Peyer's patch (tissue), 4 donors: ENCODE measurements around the gene TMEM92. TPM values are rescaled to one million over a fixed set of nuclear protein-coding genes. Genes with fewer than 3 reads are reported as not detected.

Experiments
- DNase-seq, 3 donors: peaks; one replicate each; pipeline ENCODE4 v3.0.0-alpha.2; 2017 to 2019
- H3K27ac ChIP-seq, 4 donors: fragments of 200-600 bp; sonication (generic); one replicate each; pipeline ENCODE4 v1.5.1; 2016 to 2019
- H3K27me3 ChIP-seq, 2 donors: fragments of 200-600 bp; sonication (generic); one replicate each; pipeline ENCODE4 v1.5.1; 2019
- H3K36me3 ChIP-seq, 3 donors: fragments of 200-600 bp; sonication (generic); one replicate each; pipeline ENCODE4 v1.5.1; 2016 to 2019
- H3K4me1 ChIP-seq, 4 donors: fragments of 200-600 bp; sonication (generic); one replicate each; pipeline ENCODE4 v1.5.1; 2016 to 2019
- H3K4me3 ChIP-seq, 4 donors: fragments of 200-600 bp; sonication (generic); 1 replicate in 3 of 4; 2 replicates in 1 of 4; pipeline ENCODE4 v1.5.1; 2016 to 2019; ENCODE audit warnings: mild to moderate bottlenecking in 1 of 4
- H3K9me3 ChIP-seq, 4 donors: fragments of 200-600 bp; sonication (generic); one replicate each; pipeline ENCODE4 v1.5.1; 2016 to 2019; ENCODE audit warnings: mild to moderate bottlenecking in 1 of 4
- CTCF ChIP-seq, 6 experiments: fragments of 450-650 bp in 4 of 6; fragments of 200-600 bp in 2 of 6; sonication (generic) in 1 of 6; IDR thresholded peaks; one replicate each; pipeline ENCODE4 v1.5.1; 2017 to 2019; ENCODE audit warnings: antibody characterized with exemption in 6 of 6, mild to moderate bottlenecking in 3 of 6, moderate library complexity in 1 of 6
- POLR2A ChIP-seq, 2 donors: fragments of 450-650 bp; IDR thresholded peaks; one replicate each; pipeline ENCODE4 v1.5.1; 2017; ENCODE audit warnings: antibody characterized with exemption in 2 of 2, mild to moderate bottlenecking in 2 of 2, moderate library complexity in 2 of 2
- total RNA-seq, 4 donors: library from RNA; depleted of rRNA; stranded (reverse); fragments of >200 nt; gene quantifications; one replicate each; pipeline ENCODE4 v1.1.0, GENCODE V29; 2016

The TMEM92 gene
- total RNA-seq, 4 donors from 2014 or later: 0.83 to 86.0 (median 50.6) TPM

- peak in 1 of 3 donors; percentile 37 for DNase-seq
- no peak overlapping the region for H3K4me3 ChIP-seq
- H3K4me1 ChIP-seq: peaks cover 0 to 31% (median 0%) of the 10 kb centered on the region in 4 donors
- TF ChIP-seq POLR2A (IDR thresholded peaks at IDR 0.05): no peak
- no peak for TF ChIP-seq CTCF (IDR thresholded peaks at IDR 0.05)
- no peaks in the 10 kb centered on the region for H3K9me3 ChIP-seq
- no peaks in the 10 kb centered on the region for H3K27me3 ChIP-seq
- H3K36me3 ChIP-seq: no peaks in the 10 kb centered on the region
- peak overlapping the region in 2 of 4 donors; percentile 3 to 35 for H3K27ac ChIP-seq
Observed at GRCh38 chr17:50267074-50267841, 7.0 kb upstream of the TMEM92 start.

- no peak overlapping the region for H3K27ac ChIP-seq
- DNase-seq: no peak
Observed at GRCh38 chr17:50268026-50268425, 6.2 kb upstream of the TMEM92 start.

GRCh38 chr17:50268743-50269275 lies 5.5 kb upstream of the TMEM92 start:
- no peak overlapping the region for H3K27ac ChIP-seq
- H3K9me3 ChIP-seq: no peaks in the 10 kb centered on the region
- H3K27me3 ChIP-seq: no peaks in the 10 kb centered on the region
- H3K4me1 ChIP-seq: peaks cover 0 to 40% (median 3%) of the 10 kb centered on the region in 4 donors
- H3K4me3 ChIP-seq: no peak overlapping the region
- TF ChIP-seq POLR2A (IDR thresholded peaks at IDR 0.05): no peak
- TF ChIP-seq CTCF (IDR thresholded peaks at IDR 0.05): no peak
- no peaks in the 10 kb centered on the region for H3K36me3 ChIP-seq
- DNase-seq: peak in 1 of 3 donors; percentile 32

More at GRCh38 chr17:50268026-50268425, 6.2 kb upstream of the TMEM92 start:
- H3K36me3 ChIP-seq: no peaks in the 10 kb centered on the region
- H3K27me3 ChIP-seq: no peaks in the 10 kb centered on the region
- H3K9me3 ChIP-seq: no peaks in the 10 kb centered on the region
- peaks cover 0 to 34% (median 2%) of the 10 kb centered on the region in 4 donors for H3K4me1 ChIP-seq
- no peak overlapping the region for H3K4me3 ChIP-seq
- TF ChIP-seq CTCF (IDR thresholded peaks at IDR 0.05) (no peak), POLR2A (IDR thresholded peaks at IDR 0.05) (no peak)

- Histone ChIP-seq H3K27ac (peak overlapping the region in 3 of 4 donors; percentile 34 to 69 (median 60)), H3K4me3 (no peak overlapping the region), H3K9me3 (no peaks in the 10 kb centered on the region), H3K4me1 (peaks cover 0 to 40% (median 3%) of the 10 kb centered on the region in 4 donors), H3K36me3 (no peaks in the 10 kb centered on the region), H3K27me3 (no peaks in the 10 kb centered on the region)
- DNase-seq: peak; percentile 44 to 87 (median 74)
- no peak for TF ChIP-seq POLR2A (IDR thresholded peaks at IDR 0.05)
- TF ChIP-seq CTCF (IDR thresholded peaks at IDR 0.05): peak in 5 of 6 experiments; percentile 65 to 77 (median 73)
Observed at GRCh38 chr17:50269477-50270434, 4.5 kb upstream of the TMEM92 start.
